Epithelial cell of prostate (primary cell): ENCODE data around the gene DIAPH2.
"Not testable (repeated sequence)": the region's sequence is repeated elsewhere in the genome, so short reads cannot be mapped to it uniquely, and the experiment has no call there.

Experiments
- DNase-seq: peaks from one replicate; pipeline ENCODE4 v3.0.0-alpha.2; 2011; ENCODE audit warnings: low read depth, low spot score
- H3K27ac ChIP-seq: fragments of 450-650 bp; 2 replicates; pipeline ENCODE4 v1.5.1; 2017; ENCODE audit warnings: mild to moderate bottlenecking

Gene DIAPH2

GRCh38 chrX:96714393-96714792 lies 29.8 kb downstream of the DIAPH2 start:
- not testable (repeated sequence) for DNase-seq

GRCh38 chrX:96715481-96715880 lies 30.8 kb downstream of the DIAPH2 start:
- no peak overlapping the region for H3K27ac ChIP-seq
- DNase-seq = no peak

More at GRCh38 chrX:96714393-96714792, 29.8 kb downstream of the DIAPH2 start:
- H3K27ac ChIP-seq = not testable (repeated sequence)

- no peak for DNase-seq
- no peak overlapping the region for H3K27ac ChIP-seq
Measured at GRCh38 chrX:96719161-96719875, 34.7 kb downstream of the DIAPH2 start.

GRCh38 chrX:96721354-96721753 lies 36.7 kb downstream of the DIAPH2 start:
- H3K27ac ChIP-seq = no peak overlapping the region

GRCh38 chrX:96722781-96723180 lies 38.1 kb downstream of the DIAPH2 start:
- no peak for DNase-seq
- no peak overlapping the region for H3K27ac ChIP-seq

More at GRCh38 chrX:96721354-96721753, 36.7 kb downstream of the DIAPH2 start:
- no peak for DNase-seq

DNA sequence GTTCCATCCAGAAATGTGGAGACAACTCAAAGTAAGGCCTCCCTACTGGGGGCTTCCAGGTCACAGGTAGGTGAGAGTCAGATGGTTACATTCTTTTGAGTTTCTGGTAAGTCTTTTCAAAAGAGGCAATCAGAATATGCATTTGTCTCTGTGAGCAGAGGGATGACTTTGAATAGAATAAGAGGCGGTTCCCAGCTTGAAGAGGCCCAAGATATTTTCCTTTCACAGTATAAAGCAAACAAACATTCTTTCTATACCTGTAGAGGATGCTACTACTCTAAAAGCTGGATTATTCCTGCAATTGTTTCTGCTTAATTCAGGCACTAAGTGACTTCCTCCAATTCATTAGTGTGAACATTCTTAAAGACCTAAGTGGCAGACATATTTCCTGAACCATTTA lies 44.4 kb downstream of the DIAPH2 start:
- no peak overlapping the region for H3K27ac ChIP-seq
- DNase-seq = no peak

DNA sequence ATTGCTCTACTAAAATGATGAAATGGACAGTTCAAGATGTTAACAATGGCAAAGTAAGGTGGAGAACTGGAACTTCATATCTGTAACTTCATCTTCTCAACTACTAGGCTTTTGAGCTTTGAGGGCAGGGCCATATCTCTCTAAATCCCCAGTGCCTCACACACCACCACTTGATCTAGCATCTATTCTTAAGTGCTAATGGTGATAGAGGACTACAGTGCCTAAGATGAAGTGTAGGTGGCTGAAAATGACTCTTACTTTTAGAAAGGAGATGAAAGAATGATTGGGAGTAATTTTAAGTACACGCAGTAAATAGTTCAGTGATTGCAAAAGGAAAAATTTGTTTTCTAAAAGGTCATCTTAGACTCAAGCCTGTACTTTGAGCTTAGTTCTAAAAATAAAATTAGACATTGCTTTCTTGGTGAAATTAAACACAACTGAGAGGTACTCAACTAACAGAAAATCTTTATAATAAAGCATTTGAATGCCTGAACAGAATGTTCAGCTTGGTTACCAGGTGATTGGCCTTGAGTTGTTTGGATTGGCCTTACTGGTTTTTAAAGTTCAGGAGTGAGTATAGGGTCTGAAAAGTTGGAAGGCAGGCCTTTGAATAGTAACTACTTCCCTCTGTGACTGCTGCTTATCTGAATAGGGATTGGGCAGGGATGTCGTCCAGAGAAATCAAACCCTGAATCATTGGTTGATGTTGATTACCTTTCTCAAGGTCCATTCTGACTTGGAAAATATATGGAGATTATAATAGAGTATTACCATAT lies 45.4 kb downstream of the DIAPH2 start:
- H3K27ac ChIP-seq = no peak overlapping the region
- DNase-seq = no peak

- DNase-seq, H3K27ac ChIP-seq: not testable (repeated sequence)
Measured at GRCh38 chrX:96731000-96731399, 46.4 kb downstream of the DIAPH2 start.

GRCh38 chrX:96743367-96744073 lies 58.9 kb downstream of the DIAPH2 start:
- no peak for DNase-seq
- no peak overlapping the region for H3K27ac ChIP-seq

DNA sequence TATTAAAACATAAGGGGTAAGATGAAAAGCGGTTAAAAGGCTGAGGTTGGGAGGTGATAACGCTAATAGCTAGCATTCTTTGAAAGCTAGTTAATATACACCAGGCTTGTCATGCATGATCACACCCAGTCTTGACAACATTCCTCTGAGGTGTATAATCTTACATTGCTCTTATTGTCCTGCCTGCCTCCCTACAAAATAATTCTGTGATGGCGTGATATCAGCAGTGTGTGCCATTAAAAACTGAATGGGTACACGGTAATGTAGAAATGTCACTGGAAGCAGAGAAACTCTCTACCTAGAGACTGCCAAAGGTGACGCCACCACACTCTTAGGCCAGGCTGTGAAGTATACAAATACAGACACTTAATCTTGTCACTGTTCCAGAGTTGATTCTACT lies 68.1 kb downstream of the DIAPH2 start:
- H3K27ac ChIP-seq = no peak overlapping the region
- no peak for DNase-seq

- H3K27ac ChIP-seq = no peak overlapping the region
- DNase-seq = no peak
Measured at GRCh38 chrX:96753230-96753629, 68.6 kb downstream of the DIAPH2 start.

GRCh38 chrX:96756491-96756890 lies 71.8 kb downstream of the DIAPH2 start:
- H3K27ac ChIP-seq = no peak overlapping the region

GRCh38 chrX:96761566-96761965 lies 76.9 kb downstream of the DIAPH2 start:
- no peak overlapping the region for H3K27ac ChIP-seq
- DNase-seq = no peak

More at GRCh38 chrX:96756491-96756890, 71.8 kb downstream of the DIAPH2 start:
- no peak for DNase-seq

GRCh38 chrX:96763608-96764007 lies 79.0 kb downstream of the DIAPH2 start:
- no peak overlapping the region for H3K27ac ChIP-seq
- no peak for DNase-seq

DNA sequence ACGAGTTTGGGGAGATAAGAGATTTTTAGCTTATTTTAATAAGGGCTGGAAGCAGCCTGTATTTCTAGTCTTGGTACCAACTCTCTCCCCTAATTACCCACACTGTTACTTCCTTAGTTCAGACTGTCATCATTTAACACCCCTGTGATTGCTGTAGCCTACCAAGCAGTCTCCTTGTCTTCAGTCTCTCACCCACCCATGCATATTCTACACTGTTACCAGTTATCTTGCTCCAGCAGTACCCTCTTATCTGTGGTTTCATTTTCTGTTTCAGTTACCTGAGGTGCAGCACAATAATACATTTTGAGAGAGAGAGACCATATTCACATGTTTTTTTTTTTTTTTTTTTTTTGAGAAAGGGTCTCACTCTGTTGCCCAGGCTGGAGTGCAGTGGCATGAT lies 80.2 kb downstream of the DIAPH2 start:
- no peak for DNase-seq
- H3K27ac ChIP-seq = no peak overlapping the region

GRCh38 chrX:96770315-96770714 lies 85.7 kb downstream of the DIAPH2 start:
- no peak for DNase-seq
- no peak overlapping the region for H3K27ac ChIP-seq

- DNase-seq = no peak
- H3K27ac ChIP-seq = no peak overlapping the region
Measured at GRCh38 chrX:96771486-96771885, 86.8 kb downstream of the DIAPH2 start.

GRCh38 chrX:96774116-96774515 lies 89.5 kb downstream of the DIAPH2 start:
- DNase-seq = no peak
- H3K27ac ChIP-seq = no peak overlapping the region

- DNase-seq = no peak
Measured at GRCh38 chrX:96776966-96777365, 92.3 kb downstream of the DIAPH2 start.

GRCh38 chrX:96791559-96791958 lies 106.9 kb downstream of the DIAPH2 start:
- no peak for DNase-seq
- H3K27ac ChIP-seq = no peak overlapping the region

More at GRCh38 chrX:96776966-96777365, 92.3 kb downstream of the DIAPH2 start:
- H3K27ac ChIP-seq = no peak overlapping the region

GRCh38 chrX:96792047-96792446 lies 107.4 kb downstream of the DIAPH2 start:
- no peak for DNase-seq

More at GRCh38 chrX:96792047-96792446, 107.4 kb downstream of the DIAPH2 start:
- H3K27ac ChIP-seq = no peak overlapping the region
